C4-2B (cell line): ENCODE data around the gene PPT1.

Experiments used
- H3K27ac ChIP-seq: fragments of 450-650 bp; 2 replicates; pipeline ENCODE4 v1.5.1; 2017
- CTCF ChIP-seq: fragments of 450-650 bp; conservative IDR thresholded peaks from 2 replicates; pipeline ENCODE4 v1.5.1; 2017; ENCODE audit warnings: mild to moderate bottlenecking
- ZFX ChIP-seq: fragments of 450-650 bp; IDR thresholded peaks from 2 replicates; pipeline ENCODE4 v1.6.1; 2017

PPT1 gene

GRCh38 chr1:40105028-40105427, 8.0 kb upstream of the PPT1 start:
- H3K27ac ChIP-seq, result no peak overlapping the region
- TF ChIP-seq ZFX, result no peak
- no peak for TF ChIP-seq CTCF

- no peak overlapping the region for H3K27ac ChIP-seq
- TF ChIP-seq CTCF, result no peak
- TF ChIP-seq ZFX, result no peak
Observed at GRCh38 chr1:40102896-40103295, 5.8 kb upstream of the PPT1 start.

GRCh38 chr1:40102038-40102437, 5.0 kb upstream of the PPT1 start:
- no peak overlapping the region for H3K27ac ChIP-seq
- TF ChIP-seq ZFX, result no peak
- TF ChIP-seq CTCF, result no peak

GRCh38 chr1:40096646-40096976, 441 bp downstream of the PPT1 start:
- no peak for TF ChIP-seq ZFX
- TF ChIP-seq CTCF, result no peak
- H3K27ac ChIP-seq, result peak overlapping the region; percentile 63

- TF ChIP-seq CTCF (no peak), ZFX (no peak)
- no peak overlapping the region for H3K27ac ChIP-seq
Observed at GRCh38 chr1:40095806-40096205, 1.2 kb downstream of the PPT1 start.

- no peak overlapping the region for H3K27ac ChIP-seq
- TF ChIP-seq ZFX, result no peak
- TF ChIP-seq CTCF, result no peak
Observed at GRCh38 chr1:40094466-40095110, 2.5 kb downstream of the PPT1 start.

GRCh38 chr1:40092706-40093639, 4.1 kb downstream of the PPT1 start:
- TF ChIP-seq CTCF, result no peak
- TF ChIP-seq ZFX, result no peak
- no peak overlapping the region for H3K27ac ChIP-seq
